ENCODE data around the gene SUN2. TPM values are rescaled to one million over a fixed set of nuclear protein-coding genes. Genes with fewer than 3 reads are reported as not detected.

Gene SUN2
- total and polyA plus RNA-seq, 2 of the 13 experiments (the other 11 are each of a cell fraction or from before 2014, with no cell fraction given) = 45.6 to 56.6 TPM

GRCh38 chr22:38766076-38766777 is 10.4 kb upstream of the SUN2 start (continued):
- TF ChIP-seq ZNF687 (CRISPR knock-in tag; IDR thresholded peaks at IDR 0.05) = peak; percentile 75
- peak; percentile 55; the same call in 1 of the 2 replicates for TF ChIP-seq TFDP1 (CRISPR knock-in tag; IDR thresholded peaks at IDR 0.05; ENCODE audit: borderline replicate concordance)
- TF ChIP-seq KDM2A (CRISPR knock-in tag; IDR thresholded peaks at IDR 0.05; ENCODE audit: borderline replicate concordance, low read depth) = peak; percentile 75; the same call in 1 of the 2 replicates
- TF ChIP-seq BCLAF1 (IDR thresholded peaks at IDR 0.05) = no peak
- peak; percentile 83; the same call in 1 of the 2 replicates for TF ChIP-seq HNRNPL (IDR thresholded peaks at IDR 0.05; ENCODE audit: low read depth, low read length)
- peak; percentile 74 for TF ChIP-seq KDM1A (CRISPR knock-in tag; IDR thresholded peaks at IDR 0.05)
- TF ChIP-seq THAP11 (CRISPR knock-in tag; IDR thresholded peaks at IDR 0.05) = 0 out of 2 replicates have a peak, but pooled peaks have one; percentile 41
- TF ChIP-seq HIC2 (CRISPR knock-in tag; IDR thresholded peaks at IDR 0.05; ENCODE audit: low read depth) = peak; percentile 46; the same call in 1 of the 2 replicates
- no peak for TF ChIP-seq ELF1 (CRISPR knock-in tag; IDR thresholded peaks at IDR 0.05)
- TF ChIP-seq ATF2 (CRISPR knock-in tag; IDR thresholded peaks at IDR 0.05) = peak; percentile 23; the same call in 1 of the 2 replicates
- no peak for TF ChIP-seq ZNF75D (CRISPR knock-in tag; IDR thresholded peaks at IDR 0.05; ENCODE audit: borderline replicate concordance)
- no peak for TF ChIP-seq CENPBD1 (CRISPR knock-in tag; IDR thresholded peaks at IDR 0.05; ENCODE audit: borderline replicate concordance, low read depth)

Data from HepG2 (cell line).